Measurements from ENCODE around the gene CPSF4L. TPM values are rescaled to one million over a fixed set of nuclear protein-coding genes. Genes with fewer than 3 reads are reported as not detected.

CPSF4L gene
- polyA plus RNA-seq, 2 of the 4 experiments (the other 2 are of a cell fraction) = 0.13 TPM; not detected in 1

GRCh38 chr17:73205459-73205961 lies 56.2 kb downstream of the CPSF4L start:
- H3K27ac ChIP-seq = no peak overlapping the region
- no peak for ATAC-seq
- 84% methylated on average over 10 of the region's 10 CpGs for WGBS (ENCODE audit: missing lambda C conversion rate)
- no peaks in the 10 kb centered on the region for H3K4me1 ChIP-seq
- H3K4me3 ChIP-seq = no peak overlapping the region
- POLR2A ChIA-PET = no interaction called here
- no peaks in the 10 kb centered on the region for H3K9me3 ChIP-seq
- no peak overlapping the region for H3K4me2 ChIP-seq
- no peak for DNase-seq (ENCODE audit: low read depth in 1 of 2, low spot score in 1 of 2)
- TF ChIP-seq CTCF (IDR thresholded peaks at IDR 0.05) (no peak), SMC3 (IDR thresholded peaks at IDR 0.05) (no peak), JUNB (IDR thresholded peaks at IDR 0.05) (no peak), EP300 (IDR thresholded peaks at IDR 0.05) (no peak), FOXS1 (CRISPR knock-in tag; IDR thresholded peaks at IDR 0.05) (no peak), RNF2 (IDR thresholded peaks at IDR 0.05; ENCODE audit: borderline replicate concordance, low read depth) (no peak), FOSB (CRISPR knock-in tag; IDR thresholded peaks at IDR 0.05) (no peak), SREBF2 (IDR thresholded peaks at IDR 0.05) (no peak), CBX2 (IDR thresholded peaks at IDR 0.05; ENCODE audit: borderline replicate concordance, low read depth) (no peak), PHF8 (IDR thresholded peaks at IDR 0.05; ENCODE audit: borderline replicate concordance, low read depth) (no peak), PBX3 (IDR thresholded peaks at IDR 0.05) (no peak), RFX5 (IDR thresholded peaks at IDR 0.05) (no peak), POLR2AphosphoS2 (conservative IDR thresholded peaks at IDR 0.05; ENCODE audit: low read length) (no peak)
- no peak for FAIRE-seq
- CTCF ChIA-PET = interaction anchor here (1.1 kb wide), 1 partner anchor 9 kb away, joined by 4 read pairs; no protein-coding TSS in a partner anchor

- Histone ChIP-seq H3K4me3 (no peak overlapping the region), H3K27ac (no peak overlapping the region), H3K4me1 (no peaks in the 10 kb centered on the region), H3K4me2 (no peak overlapping the region), H3K9me3 (no peaks in the 10 kb centered on the region)
- ATAC-seq (no peak), DNase-seq (ENCODE audit: low read depth in 1 of 2, low spot score in 1 of 2) (no peak), FAIRE-seq (no peak)
- 82% methylated on average over 10 of the region's 10 CpGs for WGBS (ENCODE audit: missing lambda C conversion rate)
- TF ChIP-seq ESRRA (IDR thresholded peaks at IDR 0.05; ENCODE audit: borderline replicate concordance, low read length) (no peak), HOXA7 (CRISPR knock-in tag; IDR thresholded peaks at IDR 0.05) (no peak), JUNB (IDR thresholded peaks at IDR 0.05) (no peak), HEYL (CRISPR knock-in tag; IDR thresholded peaks at IDR 0.05) (no peak), POLR2A (IDR thresholded peaks at IDR 0.05; ENCODE audit: low read length) (no peak), SREBF2 (IDR thresholded peaks at IDR 0.05) (no peak), ZNF302 (CRISPR knock-in tag; IDR thresholded peaks at IDR 0.05) (no peak)
- POLR2A ChIA-PET = no interaction called here
- CTCF ChIA-PET = interaction anchor here (0.9 to 1.6 kb wide), 6 partner anchors 8 to 476 kb away, joined by 3 to 6 read pairs (median 3); no protein-coding TSS in a partner anchor
Measured at GRCh38 chr17:73203788-73204479, 57.7 kb downstream of the CPSF4L start.

- FAIRE-seq (no peak), DNase-seq (ENCODE audit: low read depth in 1 of 2, low spot score in 1 of 2) (no peak), ATAC-seq (no peak)
- WGBS (ENCODE audit: missing lambda C conversion rate) = 79% methylated on average over 8 of the region's 8 CpGs
- H3K4me2 ChIP-seq = no peak overlapping the region
- CTCF ChIA-PET = interaction anchor here (0.9 to 4.0 kb wide), 9 partner anchors 9 to 475 kb away, joined by 3 to 23 read pairs (median 3); no protein-coding TSS in a partner anchor
- no peak overlapping the region for H3K4me3 ChIP-seq
- POLR2A ChIA-PET = no interaction called here
- no peaks in the 10 kb centered on the region for H3K9me3 ChIP-seq
- no peak overlapping the region for H3K27ac ChIP-seq
- H3K4me1 ChIP-seq = no peaks in the 10 kb centered on the region
- TF ChIP-seq USF2 (IDR thresholded peaks at IDR 0.05) (no peak), RNF2 (IDR thresholded peaks at IDR 0.05; ENCODE audit: borderline replicate concordance, low read depth) (no peak), KDM5A (IDR thresholded peaks at IDR 0.05) (no peak), EP300 (IDR thresholded peaks at IDR 0.05) (no peak), CEBPB (IDR thresholded peaks at IDR 0.05) (no peak), ATOH8 (CRISPR knock-in tag; IDR thresholded peaks at IDR 0.05; ENCODE audit: low read depth) (no peak), SREBF2 (IDR thresholded peaks at IDR 0.05) (no peak), SMC3 (IDR thresholded peaks at IDR 0.05) (no peak), HES2 (IDR thresholded peaks at IDR 0.05) (no peak), NPAS2 (CRISPR knock-in tag; IDR thresholded peaks at IDR 0.05; ENCODE audit: borderline replicate concordance) (no peak), ZNF302 (CRISPR knock-in tag; IDR thresholded peaks at IDR 0.05) (no peak), EHF (CRISPR knock-in tag; IDR thresholded peaks at IDR 0.05) (no peak), PHF8 (IDR thresholded peaks at IDR 0.05; ENCODE audit: borderline replicate concordance, low read depth) (no peak), CHD4 (IDR thresholded peaks at IDR 0.05; ENCODE audit: borderline replicate concordance) (no peak)
Measured at GRCh38 chr17:73203135-73203787, 58.4 kb downstream of the CPSF4L start.

Measured in A549 (cell line).